ENCODE results near the gene MAP2K5. TPM values are rescaled to one million over a fixed set of nuclear protein-coding genes. Genes with fewer than 3 reads are reported as not detected.

MAP2K5 gene
- total RNA-seq, 1 donor from 2014 or later: 1.1 TPM

- Histone ChIP-seq H3K4me3 (no peak overlapping the region), H3K36me3 (no peaks in the 10 kb centered on the region), H3K27me3 (no peaks in the 10 kb centered on the region), H3K4me1 (no peaks in the 10 kb centered on the region), H3K9me3 (no peaks in the 10 kb centered on the region), H3K27ac (no peak overlapping the region)
- no peak for DNase-seq (ENCODE audit: low spot score in 2 of 2)
- no peak for TF ChIP-seq CTCF (IDR thresholded peaks at IDR 0.05)
- intact Hi-C loops (cut with DNase I): no loop called here
Observed at GRCh38 chr15:67504796-67505195, 37.7 kb upstream of the MAP2K5 start.

- no peak overlapping the region for H3K4me3 ChIP-seq
- no peak for TF ChIP-seq CTCF (IDR thresholded peaks at IDR 0.05)
- no peaks in the 10 kb centered on the region for H3K4me1 ChIP-seq
- H3K27ac ChIP-seq: no peak overlapping the region
- intact Hi-C loops (cut with DNase I): no loop called here
- no peaks in the 10 kb centered on the region for H3K27me3 ChIP-seq
- no peak for DNase-seq (ENCODE audit: low spot score in 2 of 2)
- H3K9me3 ChIP-seq: no peaks in the 10 kb centered on the region
- H3K36me3 ChIP-seq: no peaks in the 10 kb centered on the region
Observed at GRCh38 chr15:67505675-67506572, 36.6 kb upstream of the MAP2K5 start.

- TF ChIP-seq CTCF (IDR thresholded peaks at IDR 0.05): no peak
Observed at GRCh38 chr15:67506775-67507747, 35.4 kb upstream of the MAP2K5 start.

GRCh38 chr15:67508407-67508806 lies 34.1 kb upstream of the MAP2K5 start:
- H3K27me3 ChIP-seq: no peaks in the 10 kb centered on the region
- intact Hi-C loops (cut with DNase I): no loop called here
- no peak overlapping the region for H3K27ac ChIP-seq
- no peaks in the 10 kb centered on the region for H3K4me1 ChIP-seq
- no peak for DNase-seq (ENCODE audit: low spot score in 2 of 2)
- TF ChIP-seq CTCF (IDR thresholded peaks at IDR 0.05): no peak
- no peak overlapping the region for H3K4me3 ChIP-seq
- no peaks in the 10 kb centered on the region for H3K9me3 ChIP-seq
- H3K36me3 ChIP-seq: peaks cover 0 to 12% of the 10 kb centered on the region in 2 donors

More at GRCh38 chr15:67506775-67507747, 35.4 kb upstream of the MAP2K5 start:
- no peak for DNase-seq (ENCODE audit: low spot score in 2 of 2)
- Histone ChIP-seq H3K27me3 (no peaks in the 10 kb centered on the region), H3K27ac (no peak overlapping the region), H3K9me3 (no peaks in the 10 kb centered on the region), H3K4me1 (no peaks in the 10 kb centered on the region), H3K4me3 (no peak overlapping the region), H3K36me3 (peaks cover 0 to 3% of the 10 kb centered on the region in 2 donors)
- intact Hi-C loops (cut with DNase I): no loop called here

- Histone ChIP-seq H3K27me3 (no peaks in the 10 kb centered on the region), H3K27ac (no peak overlapping the region), H3K36me3 (peaks cover 0 to 18% of the 10 kb centered on the region in 2 donors), H3K4me1 (no peaks in the 10 kb centered on the region), H3K4me3 (no peak overlapping the region), H3K9me3 (no peaks in the 10 kb centered on the region)
- no peak for DNase-seq (ENCODE audit: low spot score in 2 of 2)
- intact Hi-C loops (cut with DNase I): no loop called here
- no peak for TF ChIP-seq CTCF (IDR thresholded peaks at IDR 0.05)
Observed at GRCh38 chr15:67509918-67510317, 32.6 kb upstream of the MAP2K5 start.

Data from ascending aorta (tissue), 2 donors.